ENCODE results near the gene TEX264.

GRCh38 chr3:51700403-51700802, 29.4 kb downstream of the TEX264 start:
- TF ChIP-seq SIN3A (IDR thresholded peaks at IDR 0.05; ENCODE audit: borderline replicate concordance, insufficient read depth, low read length) (no peak), TAF1 (IDR thresholded peaks at IDR 0.05; ENCODE audit: borderline replicate concordance, insufficient read depth, low read length) (no peak), REST (IDR thresholded peaks at IDR 0.05; ENCODE audit: insufficient read depth in 1 of 2, low read depth in 2 of 2, low read length in 2 of 2) (no peak)
